ENCODE data around the gene BICC1.

Gene BICC1

DNA sequence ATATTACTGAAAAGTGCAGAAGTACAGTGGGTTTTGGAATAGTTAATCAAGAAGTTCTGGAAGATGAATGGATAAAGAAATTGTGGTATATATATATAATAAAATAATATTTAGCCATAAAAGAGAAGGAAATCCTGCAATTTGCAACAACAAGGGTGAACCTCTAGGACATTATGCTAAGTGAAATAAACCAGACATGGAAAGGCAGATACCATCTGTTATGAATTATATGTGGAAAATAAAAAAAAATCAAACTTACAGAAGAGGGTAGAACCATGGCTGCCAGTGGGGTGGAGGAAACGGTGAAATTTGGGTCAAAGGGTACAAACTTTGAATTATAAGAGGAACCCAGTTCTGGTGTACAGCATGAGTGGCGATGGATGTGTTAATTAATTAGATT, 162.6 kb downstream of the BICC1 start:
- no peaks in the 10 kb centered on the region for H3K36me3 ChIP-seq (ENCODE audit: insufficient read depth)
- H3K4me3 ChIP-seq (IDR thresholded peaks at IDR 0.05; ENCODE audit: insufficient read depth, low read depth, low read length) = no peak overlapping the region
- no peak overlapping the region for H3K4me2 ChIP-seq
- H4K20me1 ChIP-seq (ENCODE audit: insufficient read depth) = no peaks in the 10 kb centered on the region
- no peaks in the 10 kb centered on the region for H3K4me1 ChIP-seq (ENCODE audit: low read depth, poor library complexity, severe bottlenecking)
- H3K9ac ChIP-seq = no peak overlapping the region
- no peak overlapping the region for H3K27ac ChIP-seq
- H2AFZ ChIP-seq (ENCODE audit: low read depth) = no peak overlapping the region
- H3K27me3 ChIP-seq (ENCODE audit: insufficient read depth, low read depth) = no peaks in the 10 kb centered on the region
- no peaks in the 10 kb centered on the region for H3K79me2 ChIP-seq (ENCODE audit: insufficient read depth, low read depth)
- no peak for TF ChIP-seq CTCF (conservative IDR thresholded peaks at IDR 0.05; ENCODE audit: low read depth, low read length)

- Histone ChIP-seq H3K36me3 (ENCODE audit: insufficient read depth) (no peaks in the 10 kb centered on the region), H3K9ac (no peak overlapping the region)
- TF ChIP-seq CTCF (conservative IDR thresholded peaks at IDR 0.05; ENCODE audit: low read depth, low read length) = no peak
Observed at GRCh38 chr10:58691528-58691927, 178.9 kb downstream of the BICC1 start.

GRCh38 chr10:58693919-58694318, 181.2 kb downstream of the BICC1 start:
- H3K9ac ChIP-seq = no peak overlapping the region
- H3K4me3 ChIP-seq (IDR thresholded peaks at IDR 0.05; ENCODE audit: insufficient read depth, low read depth, low read length) = no peak overlapping the region
- H3K27me3 ChIP-seq (ENCODE audit: insufficient read depth, low read depth) = no peaks in the 10 kb centered on the region
- no peaks in the 10 kb centered on the region for H3K4me1 ChIP-seq (ENCODE audit: low read depth, poor library complexity, severe bottlenecking)
- H3K27ac ChIP-seq = no peak overlapping the region
- H3K4me2 ChIP-seq = no peak overlapping the region
- no peak overlapping the region for H2AFZ ChIP-seq (ENCODE audit: low read depth)
- TF ChIP-seq CTCF (conservative IDR thresholded peaks at IDR 0.05; ENCODE audit: low read depth, low read length) = no peak
- H4K20me1 ChIP-seq (ENCODE audit: insufficient read depth) = no peaks in the 10 kb centered on the region
- H3K36me3 ChIP-seq (ENCODE audit: insufficient read depth) = no peaks in the 10 kb centered on the region
- no peaks in the 10 kb centered on the region for H3K79me2 ChIP-seq (ENCODE audit: insufficient read depth, low read depth)

More at GRCh38 chr10:58691528-58691927, 178.9 kb downstream of the BICC1 start:
- no peaks in the 10 kb centered on the region for H4K20me1 ChIP-seq (ENCODE audit: insufficient read depth)
- H3K27me3 ChIP-seq (ENCODE audit: insufficient read depth, low read depth) = no peaks in the 10 kb centered on the region
- H3K4me1 ChIP-seq (ENCODE audit: low read depth, poor library complexity, severe bottlenecking) = no peaks in the 10 kb centered on the region
- no peak overlapping the region for H3K4me2 ChIP-seq
- no peak overlapping the region for H3K4me3 ChIP-seq (IDR thresholded peaks at IDR 0.05; ENCODE audit: insufficient read depth, low read depth, low read length)
- no peak overlapping the region for H3K27ac ChIP-seq
- H2AFZ ChIP-seq (ENCODE audit: low read depth) = no peak overlapping the region
- H3K79me2 ChIP-seq (ENCODE audit: insufficient read depth, low read depth) = no peaks in the 10 kb centered on the region

DNA sequence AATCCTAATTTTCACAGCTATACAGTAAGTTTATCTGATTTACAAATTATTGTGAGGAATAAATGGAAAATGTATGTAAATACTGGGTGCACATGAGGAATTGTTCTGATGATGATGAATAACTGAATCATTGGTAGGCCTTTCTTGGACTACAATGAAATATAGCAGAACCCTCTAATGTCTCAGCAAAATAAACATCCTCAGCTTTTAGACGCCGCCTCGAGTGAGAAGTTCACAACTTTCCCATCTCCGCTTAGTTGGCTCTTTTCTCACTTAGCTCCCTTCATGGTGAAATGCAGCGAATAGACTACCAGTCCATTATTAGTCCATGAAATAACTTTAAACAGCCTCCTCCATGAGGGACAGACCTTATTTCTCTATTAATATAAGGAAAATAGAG, 182.3 kb downstream of the BICC1 start:
- no peak overlapping the region for H3K9ac ChIP-seq
- H2AFZ ChIP-seq (ENCODE audit: low read depth) = no peak overlapping the region
- H3K27me3 ChIP-seq (ENCODE audit: insufficient read depth, low read depth) = no peaks in the 10 kb centered on the region

More for the DNA sequence above, 182.3 kb downstream of the BICC1 start:
- Histone ChIP-seq H3K4me2 (no peak overlapping the region), H3K79me2 (ENCODE audit: insufficient read depth, low read depth) (no peaks in the 10 kb centered on the region), H4K20me1 (ENCODE audit: insufficient read depth) (no peaks in the 10 kb centered on the region), H3K27ac (no peak overlapping the region), H3K4me3 (IDR thresholded peaks at IDR 0.05; ENCODE audit: insufficient read depth, low read depth, low read length) (no peak overlapping the region), H3K36me3 (ENCODE audit: insufficient read depth) (no peaks in the 10 kb centered on the region), H3K4me1 (ENCODE audit: low read depth, poor library complexity, severe bottlenecking) (no peaks in the 10 kb centered on the region)
- TF ChIP-seq CTCF (conservative IDR thresholded peaks at IDR 0.05; ENCODE audit: low read depth, low read length) = no peak

Data from KMS-11 (cell line).